HG03139 (cell line): Measurements from ENCODE around the gene HTR3A.

Experiments
- ATAC-seq: cut with Tn5 transposase; IDR thresholded peaks from one replicate; pipeline ENCODE4 v1.9.1; 2021; ENCODE audit not compliant: unreplicated experiment

Gene HTR3A

DNA sequence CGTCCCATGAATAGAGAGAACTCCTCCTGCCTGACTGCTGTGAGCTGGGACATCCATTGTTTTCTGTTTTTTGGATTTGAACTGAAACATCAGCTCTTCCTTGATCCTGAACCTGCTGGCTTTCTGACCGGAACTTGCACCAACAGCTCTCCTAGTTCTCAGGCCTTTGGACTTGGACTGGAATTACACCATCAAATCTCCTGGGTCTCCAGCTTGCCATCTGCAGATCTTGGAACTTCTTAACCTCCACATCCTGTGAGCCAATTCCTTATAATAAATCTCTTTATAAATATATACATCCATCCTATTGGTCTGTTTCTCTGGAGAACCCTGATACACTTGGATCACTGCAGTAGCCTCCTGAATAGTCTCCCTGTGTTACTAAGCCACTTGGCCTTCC is 42.1 kb downstream of the HTR3A start:
- ATAC-seq, result no peak

DNA sequence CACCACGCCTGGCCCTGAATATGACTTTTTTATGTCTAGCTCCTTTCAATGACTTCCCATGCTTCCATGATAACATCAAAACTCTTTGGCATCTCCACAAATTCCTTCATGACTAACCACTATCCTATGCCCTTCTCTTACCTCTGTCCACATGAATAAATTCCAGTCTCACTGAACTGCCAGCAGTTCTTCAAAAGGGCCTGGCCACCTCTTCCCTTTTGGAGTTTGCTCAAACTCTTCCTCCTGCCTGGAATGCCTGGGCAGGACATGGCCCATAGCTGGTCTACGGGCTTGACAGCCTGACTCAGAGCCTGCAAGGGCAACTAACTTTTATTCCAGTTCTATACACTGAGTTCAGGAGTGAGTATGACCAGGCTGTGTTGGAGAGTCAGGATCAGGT is 42.8 kb downstream of the HTR3A start:
- no peak for ATAC-seq

DNA sequence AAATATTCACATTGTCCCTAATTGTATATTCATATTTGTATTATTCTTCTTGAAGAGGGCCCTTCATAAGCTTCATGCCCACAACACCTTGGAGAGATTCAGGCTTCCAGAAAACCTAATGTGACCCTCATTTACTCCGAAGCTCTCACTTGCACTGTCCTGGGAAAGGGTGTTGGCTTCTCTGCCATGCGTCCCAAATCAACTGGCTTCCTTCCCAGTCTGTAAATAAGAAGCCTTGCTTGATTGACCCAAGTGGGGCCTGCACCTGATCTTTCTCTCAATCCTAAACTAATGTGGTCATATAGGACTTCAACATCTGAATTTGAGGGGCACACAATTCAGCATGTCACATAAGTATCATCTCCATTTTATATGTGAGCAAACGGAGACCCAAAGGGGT is 44.1 kb downstream of the HTR3A start:
- ATAC-seq, result no peak

DNA sequence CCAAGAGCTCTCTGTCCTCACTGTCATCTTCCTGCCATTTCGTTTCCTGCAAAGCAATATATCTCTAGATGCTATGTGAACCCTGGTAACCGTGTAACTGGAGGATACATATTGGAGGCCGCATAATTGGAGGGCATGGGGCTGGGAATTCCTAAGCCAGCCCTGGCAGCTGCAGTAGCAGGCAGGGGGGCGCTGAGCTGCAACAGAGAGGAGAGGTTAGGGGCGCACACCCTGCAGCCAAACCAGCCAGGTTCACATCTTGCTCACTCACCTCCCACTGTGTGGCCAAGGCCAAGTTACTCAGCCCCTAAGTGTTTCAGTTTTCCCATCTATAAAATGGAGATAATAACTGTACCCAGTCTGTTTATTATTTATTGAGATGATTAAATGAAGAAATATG is 44.7 kb downstream of the HTR3A start:
- no peak for ATAC-seq

DNA sequence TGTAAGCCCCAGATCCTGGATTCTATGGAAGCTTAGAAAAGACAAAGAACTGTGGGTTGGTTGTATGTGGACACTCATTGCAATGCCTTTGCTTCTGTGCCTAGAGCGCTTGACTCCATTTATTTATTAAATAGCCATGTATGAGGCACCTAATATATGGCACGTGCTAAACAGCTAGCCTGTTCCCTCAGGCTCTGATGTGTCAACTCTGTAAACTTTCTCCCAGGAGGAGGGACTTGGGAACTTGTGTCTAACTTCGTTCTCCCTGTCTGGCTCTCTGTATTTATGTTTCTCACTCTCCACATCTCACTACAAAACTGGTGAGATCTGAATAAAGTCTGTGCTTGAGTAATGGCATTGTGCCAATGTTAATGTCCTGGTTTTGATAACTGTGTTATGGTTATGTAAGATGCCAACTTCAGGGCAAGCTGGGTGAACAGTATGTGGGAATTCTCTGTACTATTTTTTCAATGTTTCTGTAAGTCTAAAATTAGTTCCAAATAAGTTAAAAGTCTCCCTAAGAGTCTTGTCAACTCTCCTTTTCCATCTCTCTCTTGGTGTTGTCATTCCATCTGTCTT is 50.5 kb downstream of the HTR3A start:
- no peak for ATAC-seq

DNA sequence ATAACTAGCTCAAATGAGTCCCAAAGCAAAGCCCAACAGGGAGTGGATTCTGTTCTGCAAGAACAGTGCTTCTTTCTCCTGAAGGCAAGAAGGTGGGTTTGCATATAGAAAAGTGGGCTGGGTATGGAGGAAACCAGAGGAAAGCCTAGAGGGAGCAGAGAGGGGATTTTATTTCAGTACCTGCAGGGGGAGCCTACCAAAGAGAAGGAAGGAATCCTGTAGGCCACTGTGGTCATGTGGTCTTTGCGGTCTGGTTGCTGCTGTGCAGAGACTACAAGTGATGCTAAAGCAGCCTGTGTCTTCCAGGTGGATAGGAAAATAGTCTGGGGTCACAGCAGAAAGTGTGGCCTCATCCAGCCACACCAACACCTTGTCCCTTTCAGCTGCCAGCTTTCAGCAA is 51.4 kb downstream of the HTR3A start:
- ATAC-seq, result no peak

DNA sequence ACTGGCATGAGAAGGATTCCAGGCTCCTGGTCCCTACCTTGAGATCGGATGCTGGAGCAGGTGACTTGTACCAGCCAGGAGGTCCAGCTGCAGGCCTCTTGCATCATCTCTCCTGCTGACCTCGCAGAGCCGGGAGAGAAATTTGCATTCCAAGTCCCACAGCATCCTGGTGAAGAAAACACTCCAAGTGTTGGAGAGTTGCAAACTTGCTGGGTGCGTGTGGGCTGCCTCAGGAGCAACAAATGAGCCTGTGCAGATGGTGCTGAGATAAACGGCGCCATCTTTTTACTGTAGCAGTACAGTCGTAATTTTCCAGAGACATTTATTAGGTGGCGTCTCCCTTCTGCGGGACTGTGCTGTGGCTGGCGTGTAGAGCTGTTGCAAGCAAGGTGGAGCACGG is 52.5 kb downstream of the HTR3A start:
- no peak for ATAC-seq

DNA sequence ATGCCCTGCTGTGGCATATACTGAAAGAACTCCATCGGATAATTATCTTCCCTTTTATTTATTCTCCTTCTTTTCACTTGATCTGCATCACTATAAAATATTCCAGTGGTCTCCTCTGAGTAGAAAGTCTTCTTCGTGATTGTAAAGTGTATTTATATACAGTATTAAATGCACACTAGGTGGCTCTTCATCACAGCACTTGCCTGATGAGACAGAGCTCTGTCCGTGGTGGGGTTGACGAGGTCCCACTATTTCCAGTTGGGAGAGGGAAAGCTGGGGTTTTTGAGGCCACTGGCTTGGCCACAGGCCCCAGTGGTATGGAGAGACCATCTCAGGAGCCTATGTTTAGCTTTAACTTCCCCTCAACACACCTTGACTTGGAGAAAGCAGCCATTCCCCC is 53.0 kb downstream of the HTR3A start:
- no peak for ATAC-seq

DNA sequence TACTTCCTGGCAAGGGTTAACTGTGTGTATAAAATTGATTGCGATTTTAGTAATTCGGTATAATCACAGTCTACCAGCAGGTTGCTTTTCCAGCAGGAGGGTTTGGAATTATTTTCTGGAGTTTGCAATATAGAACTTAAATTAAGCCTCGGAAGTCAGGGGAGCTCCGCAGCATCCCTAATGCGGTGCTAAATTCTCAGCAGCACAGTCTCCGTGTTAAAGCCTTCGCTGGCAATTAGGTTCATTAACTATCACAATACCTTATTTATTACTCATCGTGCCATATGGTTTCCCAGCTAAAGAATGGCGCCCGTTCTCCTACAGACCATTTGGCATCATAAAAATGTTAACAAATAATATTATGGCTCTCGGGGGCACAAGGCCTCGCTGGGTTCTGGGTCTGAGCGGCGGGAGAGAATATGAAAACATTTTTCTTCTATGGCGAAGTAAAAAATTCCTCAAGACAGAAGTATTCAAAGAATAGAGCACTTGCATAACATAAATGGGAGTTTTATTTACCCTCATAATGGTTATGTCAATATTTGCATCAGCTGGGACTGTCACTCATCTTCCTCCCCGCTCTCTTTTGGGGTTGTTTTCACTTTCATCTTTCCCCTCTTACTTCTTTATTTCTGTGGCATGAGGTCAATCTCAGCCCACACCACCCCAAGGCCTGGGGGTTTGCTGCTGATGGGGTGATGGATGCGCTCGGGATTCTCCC is 56.5 kb downstream of the HTR3A start:
- no peak for ATAC-seq

DNA sequence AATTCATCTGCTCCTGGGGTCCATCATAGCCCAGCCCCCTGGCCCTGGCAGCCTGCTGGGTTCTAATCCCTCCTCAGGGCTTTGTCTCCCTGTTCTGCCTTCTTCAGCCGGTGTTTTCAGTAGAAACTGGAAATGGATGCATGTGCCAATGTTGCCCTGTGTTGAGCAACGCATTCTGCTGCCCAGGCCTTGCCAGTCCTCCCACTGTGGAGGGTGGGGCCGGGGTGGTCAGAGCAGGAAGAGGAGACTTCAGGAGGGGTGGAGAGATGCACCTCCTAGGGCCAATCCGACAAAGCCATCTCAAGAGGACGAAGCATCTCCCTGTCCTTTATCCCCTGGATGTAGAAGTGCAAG is 57.0 kb downstream of the HTR3A start:
- no peak for ATAC-seq

DNA sequence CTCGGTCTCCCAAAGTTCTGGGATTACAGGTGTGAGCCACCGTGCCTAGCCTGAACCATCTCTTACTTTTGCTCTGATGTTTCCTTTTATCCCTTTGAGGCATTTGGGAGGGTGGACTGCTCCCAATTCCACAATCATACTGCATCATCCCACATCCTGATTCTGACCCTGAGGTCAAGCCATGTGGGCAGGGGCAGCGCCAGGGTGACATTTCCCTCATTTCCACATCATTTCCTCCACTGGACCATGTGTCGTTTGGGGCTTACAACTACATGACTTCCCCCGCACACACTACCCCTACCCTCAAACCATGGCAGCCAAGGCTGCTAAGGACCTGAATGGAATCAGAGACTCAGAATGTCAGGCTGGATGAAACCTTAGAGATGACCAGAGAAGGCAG is 58.2 kb downstream of the HTR3A start:
- ATAC-seq, result no peak

DNA sequence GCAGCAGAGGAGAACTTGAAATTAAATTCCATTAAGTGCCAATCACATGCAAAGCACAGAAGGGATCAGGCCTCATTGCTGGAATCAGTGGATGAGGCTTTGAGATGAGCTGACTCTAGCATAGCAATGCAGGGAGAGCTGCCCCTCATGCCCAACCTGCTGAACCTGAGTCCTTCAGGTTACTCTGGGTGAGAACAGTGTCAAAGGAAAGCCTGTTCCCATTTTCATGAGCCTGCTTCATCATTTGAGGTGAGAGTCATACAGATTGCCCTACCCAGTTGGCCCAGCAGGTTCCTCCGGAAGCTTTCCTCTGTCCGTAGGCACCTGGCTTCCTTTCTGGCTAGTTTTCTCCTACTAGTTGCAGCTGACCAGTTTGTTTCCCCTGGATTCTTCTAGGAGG is 58.7 kb downstream of the HTR3A start:
- no peak for ATAC-seq

DNA sequence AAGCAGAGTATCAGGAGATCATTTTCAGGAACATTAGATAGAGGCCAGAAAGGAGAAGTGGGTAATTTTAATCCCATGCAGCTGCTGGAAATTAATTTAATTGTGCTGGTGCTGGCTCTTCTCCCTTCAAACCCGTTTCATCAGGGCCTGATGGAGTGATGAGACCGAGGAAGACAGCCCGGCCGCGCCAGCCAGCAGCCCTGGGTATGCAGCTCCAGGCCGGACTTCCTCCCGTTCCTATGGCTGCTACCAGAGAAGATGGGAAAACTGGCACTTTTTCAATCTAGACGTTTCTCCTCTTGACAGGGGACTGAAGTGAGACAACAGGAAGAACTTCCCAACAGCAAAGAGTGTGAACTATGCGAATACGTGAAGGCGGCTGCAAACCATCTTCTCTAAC is 60.0 kb downstream of the HTR3A start:
- ATAC-seq, result no peak

DNA sequence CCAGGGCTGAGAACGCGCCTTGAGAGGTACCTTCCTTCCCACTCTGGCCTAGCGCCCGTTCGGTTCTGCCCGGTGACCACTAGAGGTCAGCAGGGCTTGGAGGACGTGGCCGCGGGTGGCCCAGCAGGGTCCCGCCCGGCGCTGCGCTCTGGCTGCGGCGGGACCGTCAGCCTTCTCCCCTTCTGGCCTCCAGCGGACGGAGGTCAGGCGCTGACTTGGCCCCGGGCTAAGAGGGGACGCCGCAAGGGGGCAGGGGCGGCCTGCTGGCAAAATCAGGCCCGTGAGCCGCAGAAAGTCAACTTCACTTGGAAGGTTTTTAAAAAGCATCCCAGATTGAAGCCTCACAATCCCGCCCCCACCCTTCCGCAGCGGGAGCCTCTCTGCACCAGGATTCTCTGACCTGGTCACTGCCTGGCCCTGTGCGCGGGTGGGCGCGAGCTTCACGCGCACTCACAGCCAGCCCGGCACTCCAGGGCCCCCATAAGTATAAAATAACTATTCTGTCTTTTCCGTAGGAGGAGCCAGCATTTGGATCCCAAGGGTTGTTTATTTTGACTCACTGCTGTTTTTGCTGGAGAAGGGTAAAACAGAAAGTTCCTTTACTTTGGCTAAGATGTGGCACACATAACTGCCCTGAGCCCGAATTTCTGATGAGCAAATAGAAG is 61.4 kb downstream of the HTR3A start:
- ATAC-seq, result no peak

DNA sequence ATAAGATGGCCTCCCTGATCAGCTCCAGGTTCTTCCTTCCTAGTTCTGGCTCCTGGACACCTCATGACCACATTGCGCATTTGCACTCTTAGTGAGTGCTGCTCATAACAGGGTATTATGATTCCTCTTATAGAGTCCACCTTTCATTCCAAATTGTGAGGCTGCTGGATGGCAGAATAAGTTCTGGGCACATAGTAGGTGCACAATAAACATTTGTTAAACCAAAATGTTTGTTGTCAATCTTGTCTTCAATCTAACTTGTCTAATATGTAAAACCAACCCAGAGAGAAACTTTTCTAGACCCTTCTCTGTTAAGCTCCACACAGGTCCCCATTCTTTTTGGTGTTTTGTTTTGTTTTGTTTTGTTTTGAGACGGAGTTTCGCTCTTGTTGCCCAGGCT is 62.0 kb downstream of the HTR3A start:
- ATAC-seq, result no peak

DNA sequence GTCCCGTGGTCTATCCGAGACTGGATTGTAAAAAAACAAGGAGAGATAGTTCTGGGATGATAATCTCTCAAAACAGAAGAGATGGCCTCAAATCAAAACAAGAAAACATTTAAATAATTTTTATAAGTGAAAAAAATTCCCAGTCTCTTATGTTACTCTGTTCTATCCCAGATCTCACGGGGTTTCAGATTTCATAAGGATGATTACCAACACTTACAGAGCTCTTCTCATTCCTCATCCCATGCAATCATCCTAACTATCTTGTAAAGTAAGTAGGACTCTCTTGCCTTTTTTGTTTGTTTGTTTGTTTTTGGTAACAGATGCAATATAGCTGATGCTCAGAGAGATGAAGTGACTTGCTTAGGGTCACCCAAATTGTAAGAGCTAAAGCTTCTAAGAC is 64.6 kb downstream of the HTR3A start:
- no peak for ATAC-seq
